GM12872 (cell line): ENCODE data around the gene PLAAT5.

ENCODE experiments used
- CTCF ChIP-seq: IDR thresholded peaks from 3 replicates; pipeline ENCODE4 v1.5.1; 2011; ENCODE audit warnings: low read depth, mild to moderate bottlenecking, low read length, moderate library complexity; ENCODE audit not compliant: insufficient read depth

PLAAT5 gene

GRCh38 chr11:63508009-63508408, 17.0 kb upstream of the PLAAT5 start:
- TF ChIP-seq CTCF = peak; percentile 55

- TF ChIP-seq CTCF = no peak
Observed at GRCh38 chr11:63507511-63507910, 16.5 kb upstream of the PLAAT5 start.

- no peak for TF ChIP-seq CTCF
Observed at GRCh38 chr11:63506876-63507275, 15.9 kb upstream of the PLAAT5 start.

- TF ChIP-seq CTCF = no peak
Observed at GRCh38 chr11:63505857-63506528, 15.0 kb upstream of the PLAAT5 start, which contains the start of gene LGALS12. TSS of gene LGALS12 (plus strand) at chr11:63506084. CDS start at chr11:63506459, 375 bp downstream.

GRCh38 chr11:63504933-63505586, 14.1 kb upstream of the PLAAT5 start:
- no peak for TF ChIP-seq CTCF

- no peak for TF ChIP-seq CTCF
Observed at GRCh38 chr11:63504054-63504453, 13.1 kb upstream of the PLAAT5 start.

- TF ChIP-seq CTCF = no peak
Observed at GRCh38 chr11:63503492-63503891, 12.5 kb upstream of the PLAAT5 start.
